Activated CD4-positive, alpha-beta T cell treated with anti-CD3 and anti-CD28 coated beads for 36 hours (primary cell): ENCODE results near the gene CPNE1. TPM values are rescaled to one million over a fixed set of nuclear protein-coding genes. Genes with fewer than 3 reads are reported as not detected.
"Not testable (repeated sequence)": the region's sequence is repeated elsewhere in the genome, so short reads cannot be mapped to it uniquely, and the experiment has no call there.

Source experiments
- ATAC-seq: fragments of 200-7000 bp; cut with Tn5 transposase; one replicate; pipeline ENCODE4 v1.10.0; 2021; ENCODE audit warnings: mild to moderate bottlenecking, moderate library complexity
- CTCF ChIA-PET: fragments of 350-600 bp; sonication (Branson Sonifier 250); formaldehyde crosslinking; loops from one replicate; lab custom pipeline; 2021; ENCODE audit warnings: antibody characterized with exemption; lab: Charles Lee
- POLR2A ChIA-PET: fragments of 350-600 bp; sonication (Branson Sonifier 250); formaldehyde crosslinking; loops from one replicate; lab custom pipeline; 2021; ENCODE audit warnings: antibody characterized with exemption, inconsistent platforms; lab: Charles Lee
- DNase-seq: peaks from one replicate; pipeline ENCODE4 v3.0.0-alpha.2; 2020
- H3K27ac Mint-ChIP-seq: one replicate; pipeline ENCODE4 v1.8.0; 2021; ENCODE audit warnings: mixed read lengths
- H3K27me3 Mint-ChIP-seq: one replicate; pipeline ENCODE4 v1.8.0; 2021; ENCODE audit warnings: mixed read lengths
- H3K36me3 Mint-ChIP-seq: one replicate; pipeline ENCODE4 v1.8.0; 2021; ENCODE audit warnings: low read depth, mixed read lengths
- H3K4me1 Mint-ChIP-seq: one replicate; pipeline ENCODE4 v1.8.0; 2021; ENCODE audit warnings: mixed read lengths
- H3K4me3 Mint-ChIP-seq: one replicate; pipeline ENCODE4 v1.8.0; 2021; ENCODE audit warnings: mild to moderate bottlenecking, moderate library complexity, mixed read lengths
- H3K9me3 Mint-ChIP-seq: one replicate; pipeline ENCODE4 v1.8.0; 2021; ENCODE audit warnings: low read depth, mixed read lengths
- intact Hi-C, 2 experiments: fragments of 100-400 bp; cut with DNase I in 1 of 2; cut with micrococcal nuclease in 1 of 2; formaldehyde crosslinking; loops; one replicate each; pipeline versions ENCODE4 v1.14.2 to v1.15.1; 2022 to 2024; cut with DNase I, micrococcal nuclease
- total RNA-seq, 2 experiments: library from RNA; stranded (reverse); gene quantifications; one replicate each; pipeline ENCODE4 v1.2.3, GENCODE V29; 2021

The CPNE1 gene
- total RNA-seq, 2 experiments from 2014 or later, result 249 to 258 TPM

GRCh38 chr20:35705894-35706293 is 41.2 kb upstream of the CPNE1 start:
- POLR2A ChIA-PET, DNase-seq, H3K9me3 Mint-ChIP-seq, H3K27ac Mint-ChIP-seq, ATAC-seq, H3K4me3 Mint-ChIP-seq, H3K27me3 Mint-ChIP-seq: not testable (repeated sequence)
- CTCF ChIA-PET, result interaction anchor here (0.7 to 0.9 kb wide), 2 partner anchors 229 to 248 kb away, joined by 3 read pairs; partner anchors contain the start of gene SCAND1
- intact Hi-C loops, result loop anchor here in 1 of 2 experiments (10.0 kb wide), 1 partner anchor 241 kb away; no protein-coding TSS in a partner anchor
- H3K4me1 Mint-ChIP-seq, result peaks cover 27% of the 10 kb centered on the region
- peaks cover 76% of the 10 kb centered on the region for H3K36me3 Mint-ChIP-seq

DNA sequence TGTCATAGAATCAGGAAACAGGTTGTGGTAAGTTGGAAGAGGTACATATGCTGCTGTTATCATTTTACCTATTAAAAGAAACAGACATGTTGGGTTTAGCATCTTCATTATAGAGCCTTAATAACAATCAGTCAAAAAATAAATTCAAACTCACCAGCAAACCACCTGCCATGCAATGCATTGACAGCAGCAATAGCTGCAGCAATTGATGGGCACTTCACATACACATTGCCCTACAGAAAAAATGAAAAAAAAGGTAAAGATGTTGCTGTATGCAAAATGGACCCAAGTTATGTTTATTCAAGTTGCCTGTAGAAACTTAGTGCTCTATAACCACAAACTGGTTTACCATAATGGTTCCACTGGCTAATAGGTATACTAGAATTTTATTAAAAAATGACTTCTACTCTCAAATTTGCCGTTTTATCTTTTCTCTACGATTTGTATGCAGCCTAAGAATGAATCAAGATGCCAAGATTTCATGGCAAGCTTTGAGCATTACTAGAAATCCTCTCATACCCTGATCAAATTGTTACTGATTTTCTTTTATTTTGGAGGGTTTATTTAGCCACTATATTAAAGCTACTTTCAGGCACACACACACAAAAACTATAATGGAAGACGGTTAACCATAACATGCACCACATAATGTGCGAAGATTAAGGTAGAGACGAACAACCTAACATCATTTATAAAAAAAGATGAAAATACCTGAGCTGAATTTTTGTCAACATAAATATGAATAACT is 40.0 kb upstream of the CPNE1 start:
- Mint-ChIP-seq H3K27me3 (no peaks in the 10 kb centered on the region), H3K9me3 (no peaks in the 10 kb centered on the region)

GRCh38 chr20:35702824-35703695 is 38.4 kb upstream of the CPNE1 start:
- Mint-ChIP-seq H3K36me3 (peaks cover 73% of the 10 kb centered on the region), H3K4me1 (peaks cover 29% of the 10 kb centered on the region), H3K9me3 (no peaks in the 10 kb centered on the region), H3K27ac (peak overlapping the region; percentile 52), H3K4me3 (no peak overlapping the region), H3K27me3 (no peaks in the 10 kb centered on the region)
- CTCF ChIA-PET, result interaction anchor here (0.8 to 1.7 kb wide), 4 partner anchors 12 to 102 kb away, joined by 3 to 5 read pairs (median 4); no protein-coding TSS in a partner anchor
- DNase-seq (no peak), ATAC-seq (no peak)
- POLR2A ChIA-PET, result interaction anchor here (0.7 to 2.4 kb wide), 10 partner anchors 8 to 41 kb away, joined by 3 to 11 read pairs (median 4); partner anchors contain the start of gene RBM39
- intact Hi-C loops, result loop anchor here (2.0 to 10.0 kb wide), 2 partner anchors 238 to 240 kb away; no protein-coding TSS in a partner anchor

More for the DNA sequence above, 40.0 kb upstream of the CPNE1 start:
- peaks cover 74% of the 10 kb centered on the region for H3K36me3 Mint-ChIP-seq
- ChIA-PET CTCF (interaction anchor here (1.0 kb wide), 1 partner anchor 17 kb away, joined by 3 read pairs; no protein-coding TSS in a partner anchor), POLR2A (interaction anchor here (0.7 kb wide), 1 partner anchor 31 kb away, joined by 4 read pairs; no protein-coding TSS in a partner anchor)
- H3K4me1 Mint-ChIP-seq, result peaks cover 30% of the 10 kb centered on the region
- DNase-seq, result no peak
- no peak overlapping the region for H3K4me3 Mint-ChIP-seq
- intact Hi-C loops, result loop anchor here in 1 of 2 experiments (10.0 kb wide), 1 partner anchor 240 kb away; no protein-coding TSS in a partner anchor
- ATAC-seq, result no peak
- no peak overlapping the region for H3K27ac Mint-ChIP-seq

GRCh38 chr20:35702051-35702823 is 37.5 kb upstream of the CPNE1 start:
- DNase-seq (no peak), ATAC-seq (no peak)
- no peaks in the 10 kb centered on the region for H3K27me3 Mint-ChIP-seq
- H3K4me3 Mint-ChIP-seq, result no peak overlapping the region
- intact Hi-C loops, result loop anchor here (2.0 to 10.0 kb wide), 2 partner anchors 237 to 239 kb away; no protein-coding TSS in a partner anchor
- H3K36me3 Mint-ChIP-seq, result peaks cover 76% of the 10 kb centered on the region
- no peaks in the 10 kb centered on the region for H3K9me3 Mint-ChIP-seq
- peak overlapping the region; percentile 51 for H3K27ac Mint-ChIP-seq
- H3K4me1 Mint-ChIP-seq, result peaks cover 37% of the 10 kb centered on the region
- POLR2A ChIA-PET, result interaction anchor here (0.5 to 2.4 kb wide), 10 partner anchors 9 to 86 kb away, joined by 3 to 11 read pairs (median 4); partner anchors contain the start of genes RBM39 and SPAG4
- CTCF ChIA-PET, result interaction anchor here (1.2 to 1.4 kb wide), 2 partner anchors 13 to 101 kb away, joined by 3 to 5 read pairs; no protein-coding TSS in a partner anchor

DNA sequence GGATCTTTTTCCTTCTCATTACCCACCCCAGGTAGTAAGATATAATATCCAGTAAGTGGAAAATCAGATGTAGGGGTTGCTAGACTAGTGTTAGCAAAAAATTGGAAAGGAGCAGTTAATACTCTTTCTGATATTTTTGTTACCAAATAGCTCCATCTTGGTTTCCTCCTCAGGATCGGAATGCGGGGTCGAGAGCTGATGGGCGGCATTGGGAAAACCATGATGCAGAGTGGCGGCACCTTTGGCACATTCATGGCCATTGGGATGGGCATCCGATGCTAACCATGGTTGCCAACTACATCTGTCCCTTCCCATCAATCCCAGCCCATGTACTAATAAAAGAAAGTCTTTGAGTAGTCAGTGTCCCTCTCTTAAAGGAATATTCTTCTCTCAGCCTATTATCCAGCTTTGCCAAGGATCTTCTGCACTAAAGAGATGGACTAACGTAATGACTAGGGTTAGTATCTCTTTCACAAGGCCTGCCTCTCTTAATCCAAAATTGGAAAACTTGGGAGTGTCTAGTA is 36.0 kb upstream of the CPNE1 start:
- ATAC-seq (no peak), DNase-seq (no peak)
- ChIA-PET POLR2A (interaction anchor here (0.8 to 2.4 kb wide), 4 partner anchors 11 to 82 kb away, joined by 3 to 11 read pairs (median 7); partner anchors contain the start of gene RBM39), CTCF (interaction anchor here (0.6 to 2.3 kb wide), 5 partner anchors 9 to 253 kb away, joined by 3 to 10 read pairs (median 6); partner anchors contain the start of gene SCAND1)
- intact Hi-C loops, result loop anchor here in 1 of 2 experiments (10.0 kb wide), 1 partner anchor 236 kb away; no protein-coding TSS in a partner anchor
- H3K4me3 Mint-ChIP-seq, result peak overlapping the region; percentile 87
- no peaks in the 10 kb centered on the region for H3K27me3 Mint-ChIP-seq
- no peaks in the 10 kb centered on the region for H3K9me3 Mint-ChIP-seq
- peak overlapping the region; percentile 98 for H3K27ac Mint-ChIP-seq
- H3K4me1 Mint-ChIP-seq, result peaks cover 40% of the 10 kb centered on the region
- peaks cover 64% of the 10 kb centered on the region for H3K36me3 Mint-ChIP-seq

GRCh38 chr20:35699957-35700624 is 35.4 kb upstream of the CPNE1 start:
- intact Hi-C loops, result loop anchor here (1.0 to 10.0 kb wide), 12 partner anchors 35 to 254 kb away; partner anchors contain the start of genes CPNE1 (in 2 of the 2), RBM12 (in 2 of the 2), CEP250 (in 1 of the 2) and ERGIC3 (in 1 of the 2)
- H3K36me3 Mint-ChIP-seq, result peaks cover 65% of the 10 kb centered on the region
- no peak for ATAC-seq
- ChIA-PET POLR2A (interaction anchor here (0.6 to 2.1 kb wide), 6 partner anchors 30 to 81 kb away, joined by 3 to 9 read pairs (median 6); partner anchors contain the start of genes CPNE1, RBM12 and RBM39), CTCF (interaction anchor here (0.6 to 2.3 kb wide), 7 partner anchors 11 to 254 kb away, joined by 3 to 10 read pairs (median 3); partner anchors contain the start of gene SCAND1)
- H3K4me1 Mint-ChIP-seq, result peaks cover 44% of the 10 kb centered on the region
- H3K4me3 Mint-ChIP-seq, result peak overlapping the region; percentile 87
- DNase-seq, result no peak
- H3K27me3 Mint-ChIP-seq, result no peaks in the 10 kb centered on the region
- H3K9me3 Mint-ChIP-seq, result no peaks in the 10 kb centered on the region
- peak overlapping the region; percentile 98 for H3K27ac Mint-ChIP-seq

- H3K27me3 Mint-ChIP-seq, result no peaks in the 10 kb centered on the region
- intact Hi-C loops, result loop anchor here (1.0 to 10.0 kb wide), 11 partner anchors 35 to 255 kb away; partner anchors contain the start of genes CPNE1 (in 2 of the 2), RBM12 (in 2 of the 2), CEP250 (in 1 of the 2) and ERGIC3 (in 1 of the 2)
- H3K9me3 Mint-ChIP-seq, result no peaks in the 10 kb centered on the region
- H3K4me3 Mint-ChIP-seq, result peak within 1 kb of the TSS; percentile 87
- peaks cover 60% of the 10 kb centered on the region for H3K36me3 Mint-ChIP-seq
- DNase-seq (peak; percentile 94), ATAC-seq (peak; percentile 92)
- peak within 1 kb of the TSS; percentile 98 for H3K27ac Mint-ChIP-seq
- ChIA-PET POLR2A (interaction anchor here (0.6 to 1.2 kb wide), 7 partner anchors 12 to 246 kb away, joined by 3 to 8 read pairs (median 3); partner anchors contain the start of genes CPNE1, RBM12, RBM39 and SPAG4), CTCF (interaction anchor here (0.8 to 2.3 kb wide), 7 partner anchors 12 to 129 kb away, joined by 3 to 10 read pairs (median 3); no protein-coding TSS in a partner anchor)
- H3K4me1 Mint-ChIP-seq, result peaks cover 44% of the 10 kb centered on the region
Observed at GRCh38 chr20:35699127-35699956, 34.6 kb upstream of the CPNE1 start, which contains the start of the genes NFS1 and ROMO1. Gene NFS1, minus strand, starts transcription at chr20:35699352. Its CDS starts 64 bp downstream, at chr20:35699288. Gene ROMO1, plus strand, starts transcription at chr20:35699405. Its CDS starts 228 bp downstream, at chr20:35699633.

- H3K9me3 Mint-ChIP-seq, result no peaks in the 10 kb centered on the region
- POLR2A ChIA-PET, result interaction anchor here (1.0 to 1.2 kb wide), 2 partner anchors 44 to 83 kb away, joined by 3 to 5 read pairs; partner anchors contain the start of genes RBM39 and SPAG4
- intact Hi-C loops, result loop anchor here (1.0 to 10.0 kb wide), 11 partner anchors 34 to 256 kb away; partner anchors contain the start of genes CPNE1 (in 2 of the 2), RBM12 (in 2 of the 2), CEP250 (in 1 of the 2) and ERGIC3 (in 1 of the 2)
- peak overlapping the region; percentile 86 for H3K27ac Mint-ChIP-seq
- DNase-seq (no peak), ATAC-seq (peak; percentile 28)
- H3K27me3 Mint-ChIP-seq, result no peaks in the 10 kb centered on the region
- peak overlapping the region; percentile 87 for H3K4me3 Mint-ChIP-seq
- CTCF ChIA-PET, result no interaction called here
- H3K4me1 Mint-ChIP-seq, result peaks cover 40% of the 10 kb centered on the region
- peaks cover 51% of the 10 kb centered on the region for H3K36me3 Mint-ChIP-seq
Observed at GRCh38 chr20:35698298-35699126, 33.8 kb upstream of the CPNE1 start.
